HAP-1 (cell line): ENCODE data around the gene GAS7.

Experiments used
- DNase-seq, 2 experiments: peaks; one replicate each; pipeline ENCODE4 v3.0.0-alpha.2; 2016 to 2020; ENCODE audit warnings: low spot score in 2 of 2
- H3K27me3 ChIP-seq: fragments of 250-450 bp; sonication (Bioruptor Pico); 2 replicates; pipeline ENCODE4 v1.5.1; 2020; ENCODE audit warnings: low read depth, mild to moderate bottlenecking, moderate library complexity
- H3K36me3 ChIP-seq: fragments of 250-450 bp; sonication (Bioruptor Pico); replicated peaks from 2 replicates; pipeline ENCODE4 v1.5.1; 2020; ENCODE audit warnings: mild to moderate bottlenecking
- H3K4me1 ChIP-seq: fragments of 250-450 bp; sonication (Bioruptor Pico); 2 replicates; pipeline ENCODE4 v1.5.1; 2020; ENCODE audit warnings: mild to moderate bottlenecking
- H3K4me3 ChIP-seq: fragments of 250-450 bp; sonication (Bioruptor Pico); 2 replicates; pipeline ENCODE4 v1.5.1; 2020; ENCODE audit warnings: mild to moderate bottlenecking, moderate library complexity
- H3K9me3 ChIP-seq: fragments of 250-450 bp; sonication (Bioruptor Pico); 2 replicates; pipeline ENCODE4 v1.5.1; 2020; ENCODE audit warnings: mild to moderate bottlenecking, moderate library complexity
- in situ Hi-C: fragments of 300-500 bp; cut with MboI; formaldehyde crosslinking; loops from 3 replicates; pipeline ENCODE4 v1.14.3; 2020; ENCODE audit warnings: low sequenced_read_pairs, inconsistent platforms, mixed read lengths

The GAS7 gene

GRCh38 chr17:10195090-10195805, 3.2 kb downstream of the GAS7 start:
- Histone ChIP-seq H3K4me3 (no peak overlapping the region), H3K9me3 (no peaks in the 10 kb centered on the region), H3K27me3 (no peaks in the 10 kb centered on the region), H3K36me3 (no peaks in the 10 kb centered on the region), H3K4me1 (no peaks in the 10 kb centered on the region)
- in situ Hi-C loops: loop anchor here (25.0 kb wide), 2 partner anchors 92 to 108 kb away; no protein-coding TSS in a partner anchor
- no peak for DNase-seq

GRCh38 chr17:10193632-10194031, 4.8 kb downstream of the GAS7 start:
- no peak for DNase-seq
- H3K36me3 ChIP-seq: no peaks in the 10 kb centered on the region
- H3K4me3 ChIP-seq: no peak overlapping the region
- in situ Hi-C loops: loop anchor here (25.0 kb wide), 2 partner anchors 94 to 106 kb away; no protein-coding TSS in a partner anchor
- no peaks in the 10 kb centered on the region for H3K27me3 ChIP-seq
- H3K9me3 ChIP-seq: no peaks in the 10 kb centered on the region
- no peaks in the 10 kb centered on the region for H3K4me1 ChIP-seq

- Histone ChIP-seq H3K9me3 (no peaks in the 10 kb centered on the region), H3K27me3 (no peaks in the 10 kb centered on the region), H3K4me3 (no peak overlapping the region), H3K36me3 (no peaks in the 10 kb centered on the region), H3K4me1 (no peaks in the 10 kb centered on the region)
- no peak for DNase-seq
- in situ Hi-C loops: loop anchor here (25.0 kb wide), 2 partner anchors 94 to 106 kb away; no protein-coding TSS in a partner anchor
Observed at GRCh38 chr17:10192972-10193371, 5.4 kb downstream of the GAS7 start.

- DNase-seq: no peak
- Histone ChIP-seq H3K36me3 (no peaks in the 10 kb centered on the region), H3K4me1 (no peaks in the 10 kb centered on the region), H3K4me3 (no peak overlapping the region), H3K9me3 (no peaks in the 10 kb centered on the region), H3K27me3 (no peaks in the 10 kb centered on the region)
- in situ Hi-C loops: loop anchor here (25.0 kb wide), 2 partner anchors 95 to 105 kb away; no protein-coding TSS in a partner anchor
Observed at GRCh38 chr17:10192461-10192860, 5.9 kb downstream of the GAS7 start.

DNA sequence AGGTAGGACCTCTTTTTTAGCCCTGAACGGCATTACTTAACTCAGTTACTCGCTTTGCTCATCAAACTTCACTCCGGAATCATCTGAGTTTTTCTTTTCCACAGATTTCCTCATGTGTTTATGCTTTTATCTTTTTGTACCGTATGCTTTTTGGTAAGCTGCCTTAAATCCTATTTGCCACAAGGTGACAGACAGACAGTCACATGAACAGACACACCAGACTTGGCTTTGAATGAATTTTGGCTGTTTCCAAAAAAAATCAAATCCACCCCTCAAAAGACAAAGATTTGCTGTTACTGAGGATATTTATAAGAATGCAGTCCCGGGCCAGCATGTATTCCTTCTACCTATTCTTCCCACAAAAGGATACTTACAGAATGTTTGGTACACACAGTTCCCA, 10.9 kb downstream of the GAS7 start:
- H3K9me3 ChIP-seq: no peaks in the 10 kb centered on the region; the same call in 1 of the 2 replicates
- no peak overlapping the region for H3K4me3 ChIP-seq
- no peak for DNase-seq
- in situ Hi-C loops: loop anchor here (25.0 kb wide), 2 partner anchors 100 kb away; no protein-coding TSS in a partner anchor
- H3K27me3 ChIP-seq: no peaks in the 10 kb centered on the region
- H3K36me3 ChIP-seq: no peaks in the 10 kb centered on the region
- no peaks in the 10 kb centered on the region for H3K4me1 ChIP-seq

- in situ Hi-C loops: loop anchor here (25.0 kb wide), 2 partner anchors 100 kb away; no protein-coding TSS in a partner anchor
- DNase-seq: no peak
- H3K9me3 ChIP-seq: no peaks in the 10 kb centered on the region; the same call in 1 of the 2 replicates
- H3K36me3 ChIP-seq: no peaks in the 10 kb centered on the region
- H3K27me3 ChIP-seq: no peaks in the 10 kb centered on the region
- H3K4me1 ChIP-seq: no peaks in the 10 kb centered on the region
- H3K4me3 ChIP-seq: no peak overlapping the region
Observed at GRCh38 chr17:10186771-10187410, 11.5 kb downstream of the GAS7 start.

DNA sequence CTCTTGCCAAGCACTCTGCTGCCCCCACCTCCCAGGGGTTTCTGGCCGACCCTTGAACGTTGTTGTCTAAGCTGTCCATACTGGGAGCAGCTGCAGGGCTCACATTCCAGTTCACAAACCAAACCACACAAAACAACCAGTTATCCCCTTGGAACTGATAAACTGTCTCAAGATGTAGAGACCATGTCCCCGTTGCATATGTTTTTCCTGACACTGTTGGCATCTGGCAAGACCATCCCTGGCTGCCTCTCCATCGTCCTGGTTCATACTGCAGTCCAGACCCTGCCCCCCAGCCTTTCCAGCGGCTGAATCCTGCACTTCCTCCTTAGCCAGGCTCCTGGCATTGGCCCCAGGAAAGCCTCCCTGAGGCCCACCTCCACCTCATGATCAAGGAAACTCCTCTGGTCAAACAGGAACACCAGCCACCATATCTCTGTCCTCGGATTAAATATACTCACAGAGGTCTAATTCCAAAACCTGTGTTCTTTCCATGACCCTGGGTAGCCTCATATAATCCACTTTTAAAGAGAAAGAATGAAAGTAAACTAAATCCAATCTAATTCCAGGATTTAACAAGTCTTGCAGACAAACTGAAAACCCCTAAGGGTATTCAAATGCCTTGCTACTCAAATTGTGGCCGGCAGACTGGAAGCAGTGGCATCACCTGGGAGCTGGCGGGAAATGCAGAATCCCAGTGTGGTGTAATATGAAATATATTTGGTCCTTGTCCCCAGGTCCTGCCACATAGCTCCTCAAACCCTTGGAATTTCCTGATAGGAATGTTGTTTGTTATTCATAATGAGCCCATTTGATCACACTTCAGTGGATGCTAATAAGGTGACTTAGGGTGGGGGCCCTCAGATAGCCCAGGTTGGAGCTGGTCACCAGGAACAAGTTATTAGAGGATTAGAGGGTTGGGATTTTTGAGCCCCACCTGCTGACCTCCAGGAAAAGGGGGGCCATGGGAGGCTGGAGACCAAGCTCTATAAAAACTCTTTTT, 14.2 kb downstream of the GAS7 start:
- in situ Hi-C loops: loop anchor here (25.0 kb wide), 2 partner anchors 97 to 103 kb away; no protein-coding TSS in a partner anchor
- H3K4me1 ChIP-seq: no peaks in the 10 kb centered on the region
- H3K4me3 ChIP-seq: no peak overlapping the region
- no peaks in the 10 kb centered on the region for H3K27me3 ChIP-seq
- H3K9me3 ChIP-seq: no peaks in the 10 kb centered on the region; the same call in 1 of the 2 replicates
- no peak for DNase-seq
- H3K36me3 ChIP-seq: no peaks in the 10 kb centered on the region

DNA sequence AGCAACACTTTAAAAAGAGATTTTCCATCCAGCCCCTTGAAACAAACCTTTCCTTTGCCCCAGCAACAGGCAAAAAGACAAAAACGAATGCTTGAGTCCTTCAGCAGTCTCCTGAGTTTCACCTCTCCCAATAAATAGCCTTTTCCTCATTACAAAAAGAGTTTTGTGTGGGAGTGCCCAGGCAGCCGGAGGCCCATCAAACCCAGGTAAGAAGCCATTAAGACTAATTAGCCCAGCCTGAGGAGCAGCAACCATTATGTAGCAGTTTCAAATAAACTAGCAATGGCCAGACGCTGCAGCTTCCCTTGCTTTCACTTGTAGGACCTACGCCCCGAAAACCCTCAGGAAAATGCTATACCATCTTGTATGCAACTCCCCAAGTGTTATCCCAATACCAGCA, 15.6 kb downstream of the GAS7 start:
- no peaks in the 10 kb centered on the region for H3K27me3 ChIP-seq
- no peaks in the 10 kb centered on the region for H3K4me1 ChIP-seq
- in situ Hi-C loops: loop anchor here (25.0 kb wide), 2 partner anchors 95 to 105 kb away; no protein-coding TSS in a partner anchor
- no peaks in the 10 kb centered on the region; the same call in 1 of the 2 replicates for H3K9me3 ChIP-seq
- H3K4me3 ChIP-seq: no peak overlapping the region
- H3K36me3 ChIP-seq: no peaks in the 10 kb centered on the region
- DNase-seq: no peak

GRCh38 chr17:10178506-10178991, 19.9 kb downstream of the GAS7 start:
- Histone ChIP-seq H3K4me3 (no peak overlapping the region), H3K9me3 (no peaks in the 10 kb centered on the region), H3K4me1 (no peaks in the 10 kb centered on the region), H3K27me3 (no peaks in the 10 kb centered on the region), H3K36me3 (no peaks in the 10 kb centered on the region)
- in situ Hi-C loops: loop anchor here (25.0 kb wide), 2 partner anchors 91 to 109 kb away; no protein-coding TSS in a partner anchor
- no peak for DNase-seq

DNA sequence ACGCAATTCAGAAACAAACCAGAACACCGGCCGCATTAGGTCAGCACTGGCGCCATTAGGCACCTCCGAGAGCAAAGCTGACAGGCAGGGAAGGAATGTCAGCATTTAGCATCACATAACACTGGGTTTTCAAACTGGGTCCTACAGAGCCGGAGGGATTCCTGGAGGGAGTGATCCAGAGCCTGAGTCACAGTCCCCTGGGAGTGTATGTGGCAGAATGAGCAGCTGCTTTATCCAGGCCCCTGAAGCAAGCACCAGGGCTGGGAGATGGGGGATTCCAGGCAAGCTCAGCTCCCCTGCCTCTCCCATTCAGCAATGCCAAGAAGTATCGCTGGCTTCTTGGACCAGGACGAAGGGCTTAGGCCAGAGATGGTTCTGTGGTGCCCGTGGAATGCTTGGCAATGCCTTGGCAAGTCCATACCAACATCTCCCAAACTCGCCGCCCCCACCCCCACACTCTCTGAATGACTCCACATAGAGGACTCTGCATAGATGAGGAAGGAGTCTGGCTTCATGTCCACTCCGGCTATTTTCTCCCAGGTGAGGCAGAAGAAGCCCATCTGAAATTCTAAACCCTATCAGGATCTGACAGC, 20.4 kb downstream of the GAS7 start:
- Histone ChIP-seq H3K4me3 (no peak overlapping the region), H3K4me1 (no peaks in the 10 kb centered on the region), H3K36me3 (no peaks in the 10 kb centered on the region), H3K9me3 (no peaks in the 10 kb centered on the region), H3K27me3 (no peaks in the 10 kb centered on the region)
- DNase-seq: no peak
- in situ Hi-C loops: loop anchor here (25.0 kb wide), 2 partner anchors 91 to 109 kb away; no protein-coding TSS in a partner anchor

GRCh38 chr17:10177131-10177912, 21.1 kb downstream of the GAS7 start:
- DNase-seq: no peak
- Histone ChIP-seq H3K9me3 (no peaks in the 10 kb centered on the region), H3K4me3 (no peak overlapping the region), H3K36me3 (no peaks in the 10 kb centered on the region), H3K27me3 (no peaks in the 10 kb centered on the region), H3K4me1 (no peaks in the 10 kb centered on the region)
- in situ Hi-C loops: loop anchor here (25.0 kb wide), 2 partner anchors 90 to 110 kb away; no protein-coding TSS in a partner anchor

DNA sequence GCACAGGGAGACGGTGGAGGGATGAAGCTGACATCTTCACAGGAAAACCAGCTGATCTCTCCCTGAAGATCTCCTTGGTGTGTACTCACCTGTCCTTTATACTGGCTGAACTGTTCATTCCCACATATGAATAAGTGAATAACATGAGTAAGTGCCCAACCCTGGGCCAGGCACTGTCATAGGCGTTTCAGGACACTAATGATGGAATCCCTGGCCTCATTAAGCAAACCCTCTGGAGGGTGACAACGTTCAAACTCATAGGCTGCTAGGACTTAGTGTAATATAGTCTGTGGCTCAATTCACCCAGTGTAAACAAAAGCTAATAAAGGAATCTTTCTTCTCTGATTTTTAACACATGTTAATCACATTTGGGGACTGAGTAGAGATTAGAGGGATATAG, 24.5 kb downstream of the GAS7 start:
- no peaks in the 10 kb centered on the region for H3K4me1 ChIP-seq
- no peaks in the 10 kb centered on the region for H3K36me3 ChIP-seq
- no peak overlapping the region for H3K4me3 ChIP-seq
- no peak for DNase-seq
- no peaks in the 10 kb centered on the region for H3K27me3 ChIP-seq
- in situ Hi-C loops: no loop called here
- no peaks in the 10 kb centered on the region; the same call in 1 of the 2 replicates for H3K9me3 ChIP-seq
